H1 (cell line): Measurements from ENCODE around the gene CELF4. TPM values are rescaled to one million over a fixed set of nuclear protein-coding genes. Genes with fewer than 3 reads are reported as not detected.

Experiments used
- CBX8 ChIP-seq: fragments of 300-800, 300-1000 bp; sonication (generic); IDR thresholded peaks from 2 replicates; pipeline ENCODE4 v1.7.1; 2016; ENCODE audit warnings: low read depth, low read length, borderline replicate concordance
- CREB1 ChIP-seq: IDR thresholded peaks from 2 replicates; pipeline ENCODE4 v1.6.1; 2012; ENCODE audit warnings: inconsistent platforms
- FOSL1 ChIP-seq: IDR thresholded peaks from 2 replicates; pipeline ENCODE4 v1.6.1; 2011; ENCODE audit warnings: mild to moderate bottlenecking, low read depth, low read length, moderate library complexity; ENCODE audit not compliant: insufficient read depth
- HDAC6 ChIP-seq: IDR thresholded peaks from one replicate; pipeline ENCODE4 v1.7.1; 2012; ENCODE audit warnings: low read depth, mild to moderate bottlenecking, inconsistent platforms, low read length, moderate library complexity
- KDM4A ChIP-seq: IDR thresholded peaks from one replicate; pipeline ENCODE4 v1.7.1; 2012; ENCODE audit warnings: low read depth, mild to moderate bottlenecking, moderate library complexity, low read length, inconsistent platforms; ENCODE audit not compliant: severe bottlenecking
- KDM5A ChIP-seq: fragments of 200-600 bp; IDR thresholded peaks from 2 replicates; pipeline ENCODE4 v1.7.1; 2012; ENCODE audit warnings: mild to moderate bottlenecking, low read length, inconsistent platforms, mixed read lengths
- polyA plus RNA-seq, 7 experiments: library from polyadenylated mRNA; depleted of rRNA in 3 of 7; stranded (reverse) in 5 of 7; unstranded in 2 of 7; fragments of >200 nt in 5 of 7; fragments of 200-250 nt in 2 of 7; gene quantifications; 1 replicate in 5 of 7; 2 replicates in 1 of 7; 4 replicates in 1 of 7; pipeline versions ENCODE4 v1.2.1 to v1.2.3, GENCODE V29; 2011 to 2013; ENCODE audit warnings: missing spikeins in 2 of 7, mixed read lengths in 2 of 7
- total RNA-seq: library from RNA; stranded (reverse); fragmentation: NEBNext Ultra II Directional; extraction: Animal tissue kit (Norgen Biotek cat#: 25700); gene quantifications from 2 replicates; pipeline ENCODE4 v1.2.1, GENCODE V29; 2021
- TF ChIP-seq, protein P1 (sequence below): fragments of 300-600 bp; sonication (generic); IDR thresholded peaks from 2 replicates; pipeline ENCODE4 v1.7.1; 2012; ENCODE audit warnings: low read length, moderate library complexity, mild to moderate bottlenecking, inconsistent platforms; ENCODE audit not compliant: insufficient replicate concordance
- TF ChIP-seq, protein P2 (sequence below), 3 experiments: IDR thresholded peaks; 1 replicate in 2 of 3; 2 replicates in 1 of 3; pipeline versions ENCODE4 v1.5.1 to v1.6.1; 2011; ENCODE audit warnings: low read length in 3 of 3, mild to moderate bottlenecking in 3 of 3, inconsistent platforms in 2 of 3, low read depth in 1 of 3, moderate library complexity in 1 of 3; ENCODE audit not compliant: insufficient read depth in 1 of 3; ENCODE audit errors: control extremely low read depth in 1 of 3
- TF ChIP-seq, protein P3 (sequence below): IDR thresholded peaks from 2 replicates; pipeline ENCODE4 v1.6.1; 2012; ENCODE audit warnings: inconsistent platforms

Gene CELF4
- total and polyA plus RNA-seq, 2 of the 8 experiments (the other 6 are each of a cell fraction or from before 2014, with no cell fraction given), result 1.6 to 3.4 TPM

DNA sequence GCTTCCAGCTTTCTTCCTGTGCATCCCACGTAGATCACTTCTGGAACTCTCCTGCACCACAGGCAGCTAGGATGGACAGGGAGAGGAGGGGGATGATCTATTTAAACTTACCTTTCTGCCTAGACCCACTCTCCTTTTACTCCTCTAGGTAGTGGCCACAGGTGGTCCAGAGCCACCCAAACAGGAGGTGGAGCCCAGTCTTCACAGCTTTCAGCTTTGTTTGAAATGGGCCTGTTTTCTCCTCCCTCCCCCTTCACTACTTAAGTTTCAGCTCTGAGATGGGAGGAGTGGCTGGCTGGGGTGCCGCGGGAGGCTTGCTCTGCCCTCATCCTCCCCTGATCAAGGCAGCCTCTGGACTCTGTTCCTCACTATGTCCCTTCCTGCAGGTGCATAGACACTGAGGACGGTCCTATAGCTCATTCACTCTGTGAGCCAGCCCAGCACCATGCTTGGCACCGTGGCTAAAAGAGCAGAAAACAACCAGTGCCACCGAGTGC, 12.6 kb upstream of the CELF4 start (continued):
- TF ChIP-seq, protein P1, sequence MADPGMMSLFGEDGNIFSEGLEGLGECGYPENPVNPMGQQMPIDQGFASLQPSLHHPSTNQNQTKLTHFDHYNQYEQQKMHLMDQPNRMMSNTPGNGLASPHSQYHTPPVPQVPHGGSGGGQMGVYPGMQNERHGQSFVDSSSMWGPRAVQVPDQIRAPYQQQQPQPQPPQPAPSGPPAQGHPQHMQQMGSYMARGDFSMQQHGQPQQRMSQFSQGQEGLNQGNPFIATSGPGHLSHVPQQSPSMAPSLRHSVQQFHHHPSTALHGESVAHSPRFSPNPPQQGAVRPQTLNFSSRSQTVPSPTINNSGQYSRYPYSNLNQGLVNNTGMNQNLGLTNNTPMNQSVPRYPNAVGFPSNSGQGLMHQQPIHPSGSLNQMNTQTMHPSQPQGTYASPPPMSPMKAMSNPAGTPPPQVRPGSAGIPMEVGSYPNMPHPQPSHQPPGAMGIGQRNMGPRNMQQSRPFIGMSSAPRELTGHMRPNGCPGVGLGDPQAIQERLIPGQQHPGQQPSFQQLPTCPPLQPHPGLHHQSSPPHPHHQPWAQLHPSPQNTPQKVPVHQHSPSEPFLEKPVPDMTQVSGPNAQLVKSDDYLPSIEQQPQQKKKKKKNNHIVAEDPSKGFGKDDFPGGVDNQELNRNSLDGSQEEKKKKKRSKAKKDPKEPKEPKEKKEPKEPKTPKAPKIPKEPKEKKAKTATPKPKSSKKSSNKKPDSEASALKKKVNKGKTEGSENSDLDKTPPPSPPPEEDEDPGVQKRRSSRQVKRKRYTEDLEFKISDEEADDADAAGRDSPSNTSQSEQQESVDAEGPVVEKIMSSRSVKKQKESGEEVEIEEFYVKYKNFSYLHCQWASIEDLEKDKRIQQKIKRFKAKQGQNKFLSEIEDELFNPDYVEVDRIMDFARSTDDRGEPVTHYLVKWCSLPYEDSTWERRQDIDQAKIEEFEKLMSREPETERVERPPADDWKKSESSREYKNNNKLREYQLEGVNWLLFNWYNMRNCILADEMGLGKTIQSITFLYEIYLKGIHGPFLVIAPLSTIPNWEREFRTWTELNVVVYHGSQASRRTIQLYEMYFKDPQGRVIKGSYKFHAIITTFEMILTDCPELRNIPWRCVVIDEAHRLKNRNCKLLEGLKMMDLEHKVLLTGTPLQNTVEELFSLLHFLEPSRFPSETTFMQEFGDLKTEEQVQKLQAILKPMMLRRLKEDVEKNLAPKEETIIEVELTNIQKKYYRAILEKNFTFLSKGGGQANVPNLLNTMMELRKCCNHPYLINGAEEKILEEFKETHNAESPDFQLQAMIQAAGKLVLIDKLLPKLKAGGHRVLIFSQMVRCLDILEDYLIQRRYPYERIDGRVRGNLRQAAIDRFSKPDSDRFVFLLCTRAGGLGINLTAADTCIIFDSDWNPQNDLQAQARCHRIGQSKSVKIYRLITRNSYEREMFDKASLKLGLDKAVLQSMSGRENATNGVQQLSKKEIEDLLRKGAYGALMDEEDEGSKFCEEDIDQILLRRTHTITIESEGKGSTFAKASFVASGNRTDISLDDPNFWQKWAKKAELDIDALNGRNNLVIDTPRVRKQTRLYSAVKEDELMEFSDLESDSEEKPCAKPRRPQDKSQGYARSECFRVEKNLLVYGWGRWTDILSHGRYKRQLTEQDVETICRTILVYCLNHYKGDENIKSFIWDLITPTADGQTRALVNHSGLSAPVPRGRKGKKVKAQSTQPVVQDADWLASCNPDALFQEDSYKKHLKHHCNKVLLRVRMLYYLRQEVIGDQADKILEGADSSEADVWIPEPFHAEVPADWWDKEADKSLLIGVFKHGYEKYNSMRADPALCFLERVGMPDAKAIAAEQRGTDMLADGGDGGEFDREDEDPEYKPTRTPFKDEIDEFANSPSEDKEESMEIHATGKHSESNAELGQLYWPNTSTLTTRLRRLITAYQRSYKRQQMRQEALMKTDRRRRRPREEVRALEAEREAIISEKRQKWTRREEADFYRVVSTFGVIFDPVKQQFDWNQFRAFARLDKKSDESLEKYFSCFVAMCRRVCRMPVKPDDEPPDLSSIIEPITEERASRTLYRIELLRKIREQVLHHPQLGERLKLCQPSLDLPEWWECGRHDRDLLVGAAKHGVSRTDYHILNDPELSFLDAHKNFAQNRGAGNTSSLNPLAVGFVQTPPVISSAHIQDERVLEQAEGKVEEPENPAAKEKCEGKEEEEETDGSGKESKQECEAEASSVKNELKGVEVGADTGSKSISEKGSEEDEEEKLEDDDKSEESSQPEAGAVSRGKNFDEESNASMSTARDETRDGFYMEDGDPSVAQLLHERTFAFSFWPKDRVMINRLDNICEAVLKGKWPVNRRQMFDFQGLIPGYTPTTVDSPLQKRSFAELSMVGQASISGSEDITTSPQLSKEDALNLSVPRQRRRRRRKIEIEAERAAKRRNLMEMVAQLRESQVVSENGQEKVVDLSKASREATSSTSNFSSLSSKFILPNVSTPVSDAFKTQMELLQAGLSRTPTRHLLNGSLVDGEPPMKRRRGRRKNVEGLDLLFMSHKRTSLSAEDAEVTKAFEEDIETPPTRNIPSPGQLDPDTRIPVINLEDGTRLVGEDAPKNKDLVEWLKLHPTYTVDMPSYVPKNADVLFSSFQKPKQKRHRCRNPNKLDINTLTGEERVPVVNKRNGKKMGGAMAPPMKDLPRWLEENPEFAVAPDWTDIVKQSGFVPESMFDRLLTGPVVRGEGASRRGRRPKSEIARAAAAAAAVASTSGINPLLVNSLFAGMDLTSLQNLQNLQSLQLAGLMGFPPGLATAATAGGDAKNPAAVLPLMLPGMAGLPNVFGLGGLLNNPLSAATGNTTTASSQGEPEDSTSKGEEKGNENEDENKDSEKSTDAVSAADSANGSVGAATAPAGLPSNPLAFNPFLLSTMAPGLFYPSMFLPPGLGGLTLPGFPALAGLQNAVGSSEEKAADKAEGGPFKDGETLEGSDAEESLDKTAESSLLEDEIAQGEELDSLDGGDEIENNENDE, result no peak
- TF ChIP-seq, protein P2, sequence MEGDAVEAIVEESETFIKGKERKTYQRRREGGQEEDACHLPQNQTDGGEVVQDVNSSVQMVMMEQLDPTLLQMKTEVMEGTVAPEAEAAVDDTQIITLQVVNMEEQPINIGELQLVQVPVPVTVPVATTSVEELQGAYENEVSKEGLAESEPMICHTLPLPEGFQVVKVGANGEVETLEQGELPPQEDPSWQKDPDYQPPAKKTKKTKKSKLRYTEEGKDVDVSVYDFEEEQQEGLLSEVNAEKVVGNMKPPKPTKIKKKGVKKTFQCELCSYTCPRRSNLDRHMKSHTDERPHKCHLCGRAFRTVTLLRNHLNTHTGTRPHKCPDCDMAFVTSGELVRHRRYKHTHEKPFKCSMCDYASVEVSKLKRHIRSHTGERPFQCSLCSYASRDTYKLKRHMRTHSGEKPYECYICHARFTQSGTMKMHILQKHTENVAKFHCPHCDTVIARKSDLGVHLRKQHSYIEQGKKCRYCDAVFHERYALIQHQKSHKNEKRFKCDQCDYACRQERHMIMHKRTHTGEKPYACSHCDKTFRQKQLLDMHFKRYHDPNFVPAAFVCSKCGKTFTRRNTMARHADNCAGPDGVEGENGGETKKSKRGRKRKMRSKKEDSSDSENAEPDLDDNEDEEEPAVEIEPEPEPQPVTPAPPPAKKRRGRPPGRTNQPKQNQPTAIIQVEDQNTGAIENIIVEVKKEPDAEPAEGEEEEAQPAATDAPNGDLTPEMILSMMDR (IDR thresholded peaks at IDR 0.05; ENCODE audit: control extremely low read depth in 1 of 3, insufficient read depth in 1 of 3, low read depth in 1 of 3, low read length in 3 of 3), result no peak
- no peak for TF ChIP-seq CREB1
- TF ChIP-seq KDM4A, result no peak
- no peak for TF ChIP-seq HDAC6
- TF ChIP-seq CBX8, result no peak
- TF ChIP-seq, protein P3, sequence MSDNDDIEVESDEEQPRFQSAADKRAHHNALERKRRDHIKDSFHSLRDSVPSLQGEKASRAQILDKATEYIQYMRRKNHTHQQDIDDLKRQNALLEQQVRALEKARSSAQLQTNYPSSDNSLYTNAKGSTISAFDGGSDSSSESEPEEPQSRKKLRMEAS, result no peak
- no peak for TF ChIP-seq KDM5A
- TF ChIP-seq FOSL1, result no peak
